NCI-H1694 treated with DMSO at 0.1 percent for 48 hours (cell line): ENCODE results near the gene RBBP8.

ENCODE experiments used
- DNase-seq: peaks from one replicate; lab custom pipeline; 2025; lab: John Stamatoyannopoulos, UW

Gene RBBP8

DNA sequence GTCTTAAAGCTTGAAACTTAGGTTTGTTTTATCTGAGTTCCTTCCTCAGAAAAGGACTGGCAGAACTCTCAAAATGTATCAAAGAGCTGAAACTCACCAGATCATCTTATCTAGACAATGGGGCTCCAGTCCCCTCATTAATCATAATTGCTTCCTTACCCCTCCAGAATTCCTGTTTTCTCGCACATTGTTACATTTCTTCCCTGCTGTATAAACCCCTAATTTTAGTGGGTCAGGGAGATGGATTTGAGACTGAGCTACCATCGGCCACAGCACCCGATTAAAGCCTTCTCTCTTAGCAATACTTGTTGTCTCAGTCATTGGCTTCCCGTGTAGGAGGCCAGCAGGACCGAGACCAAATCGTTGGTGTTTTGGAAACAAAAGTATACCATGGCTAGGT is 130.4 kb downstream of the RBBP8 start:
- no peak for DNase-seq

DNA sequence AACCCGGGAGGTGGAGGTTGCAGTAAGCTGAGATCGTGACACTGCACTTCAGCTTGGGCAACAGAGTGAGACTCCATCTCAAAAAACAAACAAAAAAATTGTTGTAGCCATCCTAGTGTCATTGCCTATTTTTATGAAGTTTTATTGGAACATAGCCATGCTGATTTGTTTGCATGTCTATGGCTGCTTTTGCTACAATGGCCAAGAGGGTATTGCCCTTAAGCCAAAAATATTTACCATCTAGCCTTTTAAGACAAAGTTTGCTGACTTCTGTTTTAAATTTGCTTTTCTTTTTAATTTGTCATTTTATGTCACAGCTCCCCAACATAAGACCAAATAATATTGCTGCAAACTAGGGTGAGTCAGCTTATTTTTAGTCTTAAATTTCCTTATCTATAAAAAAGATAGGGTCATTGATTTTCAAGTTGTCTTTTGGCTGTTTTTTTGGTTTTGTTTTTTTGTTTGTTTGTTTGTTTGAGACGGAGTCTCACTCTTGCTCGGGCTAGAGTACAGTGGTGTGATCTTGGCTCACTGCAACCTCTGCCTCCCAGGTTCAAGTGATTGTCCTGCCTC is 132.2 kb downstream of the RBBP8 start:
- DNase-seq, result no peak

DNA sequence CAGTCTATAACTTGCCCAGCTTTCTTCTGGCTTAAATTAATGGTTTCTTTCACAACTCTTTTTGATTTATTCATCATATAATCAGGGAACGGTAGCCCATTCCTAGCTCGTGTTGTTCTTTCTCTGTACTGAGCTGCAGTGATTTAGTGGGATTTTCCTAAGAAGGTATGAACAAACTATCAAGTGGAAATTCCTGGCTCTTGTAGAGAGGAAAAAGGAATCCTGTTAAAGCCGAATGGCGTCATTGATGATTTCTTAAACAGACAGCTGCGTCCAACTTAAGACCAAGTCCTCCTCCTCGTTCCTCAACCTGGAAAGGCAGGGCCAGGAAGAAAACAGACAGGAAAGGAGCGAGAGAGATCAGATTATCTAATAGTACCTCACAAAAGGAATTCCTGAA is 132.9 kb downstream of the RBBP8 start:
- no peak for DNase-seq

DNA sequence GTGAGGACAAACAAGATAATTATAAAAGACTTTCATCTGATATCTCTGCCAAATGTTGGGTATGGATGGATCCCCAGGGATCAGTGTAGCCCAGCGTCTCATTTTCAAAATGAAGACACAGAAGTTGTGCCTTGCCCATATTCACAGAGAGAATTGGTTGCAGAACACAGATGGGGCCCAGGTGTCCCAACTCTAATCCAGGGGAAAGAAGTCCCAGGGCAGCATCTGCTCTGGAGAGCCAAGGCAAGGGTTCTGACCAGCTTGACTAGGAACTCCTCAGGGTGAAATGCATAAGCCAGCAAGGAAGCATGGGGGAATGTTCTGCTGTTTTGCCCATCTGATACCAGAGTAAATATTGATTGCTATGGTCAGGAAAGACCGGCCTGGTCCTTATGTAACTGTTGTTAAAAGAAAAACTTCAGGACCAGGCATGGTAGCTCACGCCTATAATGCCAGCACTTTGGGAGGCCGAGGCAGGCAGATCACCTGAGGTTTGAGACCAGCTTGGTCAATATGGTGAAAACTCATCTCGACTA is 133.4 kb downstream of the RBBP8 start:
- no peak for DNase-seq

DNA sequence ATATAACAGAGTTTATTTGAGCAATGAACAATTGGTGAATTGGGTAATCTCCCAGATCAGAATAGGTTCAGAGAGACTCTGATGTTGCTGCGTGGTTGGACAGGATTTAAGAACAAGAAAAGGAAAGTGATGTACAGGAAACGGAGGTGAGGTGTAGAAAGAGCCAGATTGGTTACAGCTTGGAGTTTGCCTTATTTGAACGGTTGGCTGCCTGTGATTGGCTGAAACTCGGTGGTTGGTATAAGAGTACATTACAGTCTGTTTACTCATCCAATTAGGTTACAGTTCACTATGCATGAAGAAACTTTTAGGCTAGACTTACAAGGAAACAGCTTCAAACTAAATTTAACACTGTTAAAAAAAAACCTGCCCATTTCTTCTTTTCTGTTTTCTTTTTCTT is 134.1 kb downstream of the RBBP8 start:
- DNase-seq, result no peak

DNA sequence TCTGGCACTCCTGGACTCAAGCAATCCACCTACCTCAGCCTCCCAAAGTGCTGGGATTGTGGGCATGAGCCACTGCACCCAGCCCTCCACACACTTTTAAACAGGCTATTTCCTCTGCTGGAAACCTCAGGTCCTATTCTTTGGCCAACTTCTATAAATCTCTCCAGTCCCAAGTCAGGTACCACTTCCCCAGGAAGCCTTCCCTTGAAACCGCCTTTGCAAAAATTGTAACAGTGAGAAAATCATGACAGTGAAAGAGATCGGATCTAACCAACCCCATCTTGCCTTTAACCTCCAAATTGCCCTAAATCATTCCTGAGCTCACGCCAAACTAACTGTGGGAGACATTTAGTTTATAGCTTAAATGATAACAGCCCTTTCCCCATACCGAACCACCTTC is 134.9 kb downstream of the RBBP8 start:
- no peak for DNase-seq

DNA sequence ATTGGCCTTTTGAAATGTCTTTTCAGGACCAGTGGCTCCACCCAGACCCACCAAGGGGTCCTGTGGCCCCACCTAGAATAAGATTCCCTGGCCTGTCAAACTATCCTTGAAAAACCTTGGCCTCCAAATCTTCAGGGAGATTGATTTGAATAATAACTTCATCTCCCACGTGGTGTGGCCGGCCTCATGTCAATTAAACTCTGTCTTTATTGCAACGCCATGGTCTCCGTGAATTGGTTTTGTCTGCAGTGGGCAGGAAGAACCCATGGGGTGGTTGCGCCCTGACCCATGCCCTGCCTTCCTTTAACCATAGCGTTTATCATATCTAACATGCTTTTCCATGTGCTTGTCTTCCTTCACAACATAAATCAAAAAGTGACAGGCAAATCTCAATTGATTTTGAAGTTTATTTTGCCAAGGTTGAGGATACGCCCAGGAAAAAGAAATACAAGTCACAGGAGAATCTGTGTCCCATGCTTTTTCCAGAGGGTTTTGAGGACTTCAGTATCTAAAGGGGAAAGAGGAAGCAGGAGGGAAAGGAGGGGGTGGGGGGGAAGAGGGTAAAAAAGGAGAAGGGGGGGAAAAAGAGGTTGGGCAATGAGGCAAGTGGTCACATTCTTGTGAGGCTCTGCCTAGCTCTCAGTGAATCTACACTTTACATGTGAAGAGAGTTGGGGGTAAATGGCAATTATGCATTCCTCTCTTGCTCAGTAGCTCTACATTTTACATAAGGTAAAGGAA is 135.6 kb downstream of the RBBP8 start:
- DNase-seq, result no peak

DNA sequence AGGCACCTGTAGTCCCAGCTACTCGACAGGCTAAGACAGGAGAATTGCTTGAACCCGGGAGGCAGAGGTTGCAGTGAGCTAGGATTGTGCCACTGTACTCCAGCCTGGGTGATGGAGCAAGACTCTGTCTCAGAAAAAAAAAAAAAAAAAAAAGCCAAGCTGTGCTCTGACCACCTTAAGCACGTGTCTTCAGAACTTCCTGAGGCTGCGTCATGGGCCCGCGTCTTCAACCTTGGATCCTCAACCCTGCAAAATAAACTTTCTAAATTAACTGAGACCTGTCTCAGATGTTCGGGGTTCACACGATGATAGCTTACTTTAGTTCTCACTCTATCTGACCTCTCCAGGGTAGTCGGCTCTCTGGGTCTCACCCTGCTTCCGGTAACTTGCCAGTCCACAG is 136.4 kb downstream of the RBBP8 start:
- DNase-seq, result no peak

DNA sequence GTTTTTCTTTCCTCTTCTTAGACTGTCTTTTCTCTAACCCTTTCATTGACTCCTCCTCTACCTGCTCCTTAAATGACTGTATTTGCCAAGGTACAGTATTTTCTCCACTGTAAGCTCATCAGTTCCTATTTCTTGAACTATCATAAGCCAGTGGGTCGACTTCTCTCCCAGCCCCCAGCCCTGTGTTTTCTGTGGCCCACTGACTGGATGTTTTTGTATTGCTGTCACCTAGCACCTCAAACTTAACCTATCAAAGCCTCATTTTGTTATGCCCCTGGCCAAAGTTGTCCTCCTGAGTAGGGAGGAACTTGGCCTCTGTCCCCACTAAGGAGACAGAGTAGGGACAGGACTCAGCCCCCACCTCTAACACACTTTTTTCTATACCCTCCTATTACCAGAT is 136.8 kb downstream of the RBBP8 start:
- no peak for DNase-seq

DNA sequence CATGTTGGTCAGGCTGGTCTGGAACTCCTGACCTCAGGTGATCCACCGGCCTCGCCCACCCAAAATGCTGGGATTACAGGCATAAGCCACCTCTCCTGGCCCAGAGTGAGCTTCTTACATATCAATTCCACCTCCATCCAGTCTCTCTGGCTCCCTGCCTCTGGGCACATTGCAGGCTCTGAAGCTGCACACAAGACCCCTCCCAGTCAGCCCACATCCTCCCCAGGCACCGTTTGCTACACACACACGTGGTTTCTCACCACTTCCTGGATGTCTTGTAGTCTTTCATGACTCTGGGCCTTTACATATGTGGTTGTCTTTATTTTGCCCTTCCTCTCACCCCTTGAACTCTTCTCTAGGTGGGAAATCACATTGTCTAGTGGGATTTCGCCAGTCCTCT is 138.2 kb downstream of the RBBP8 start:
- DNase-seq, result no peak

DNA sequence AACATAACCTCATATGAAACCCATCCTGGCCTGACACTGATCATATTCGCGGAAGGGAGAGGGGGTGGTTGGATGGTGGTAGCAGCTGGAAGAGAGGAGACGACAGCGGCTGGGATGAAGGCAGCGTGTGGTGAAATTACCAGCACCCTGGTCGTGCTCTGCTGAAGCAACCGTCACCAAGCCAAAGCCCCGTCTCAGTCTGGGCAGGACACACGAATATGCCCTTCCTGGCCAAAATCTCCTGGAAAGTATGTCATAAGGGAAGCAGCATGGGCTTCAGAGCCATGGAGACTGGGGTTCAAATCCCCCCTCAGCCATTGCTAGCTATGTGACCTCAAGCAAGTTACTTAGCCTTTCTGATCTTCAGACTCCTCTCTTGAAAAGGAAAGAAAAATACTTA is 139.0 kb downstream of the RBBP8 start:
- no peak for DNase-seq

DNA sequence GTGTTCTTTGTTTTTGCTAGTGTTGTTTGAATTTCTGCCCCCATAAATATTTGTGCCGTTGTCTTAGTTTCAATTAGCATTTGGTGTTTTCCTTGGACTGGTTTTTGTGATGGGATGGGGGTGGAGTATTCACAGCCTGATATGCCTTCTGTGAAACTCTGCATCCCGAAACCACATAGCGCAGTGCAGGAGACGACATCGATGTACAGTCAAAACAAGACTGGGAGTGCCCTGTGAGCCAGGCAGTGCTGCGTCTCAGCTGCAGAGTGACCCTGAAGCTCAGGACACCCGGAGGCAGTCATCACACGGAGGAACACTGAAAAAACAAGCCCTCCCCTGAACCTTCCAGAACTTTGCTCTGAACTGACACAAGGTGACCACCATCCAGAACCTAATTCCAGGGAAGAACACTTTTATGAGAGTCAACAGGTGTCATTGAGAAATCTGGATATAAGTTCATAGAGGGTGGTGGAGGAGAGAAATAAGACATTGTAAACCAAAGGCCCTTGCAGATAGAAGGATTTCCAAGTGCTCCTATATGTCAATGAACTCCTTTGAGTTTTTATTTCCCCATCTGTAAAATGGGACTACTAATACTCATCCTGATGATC is 141.0 kb downstream of the RBBP8 start:
- DNase-seq, result no peak
